ENCODE measurements around the gene ADPRHL1. TPM values are rescaled to one million over a fixed set of nuclear protein-coding genes. Genes with fewer than 3 reads are reported as not detected.
"Not testable (repeated sequence)": the region's sequence is repeated elsewhere in the genome, so short reads cannot be mapped to it uniquely, and the experiment has no call there.

Gene ADPRHL1
- total RNA-seq, 2 donors from 2014 or later, result 4.6 to 6.2 TPM

DNA sequence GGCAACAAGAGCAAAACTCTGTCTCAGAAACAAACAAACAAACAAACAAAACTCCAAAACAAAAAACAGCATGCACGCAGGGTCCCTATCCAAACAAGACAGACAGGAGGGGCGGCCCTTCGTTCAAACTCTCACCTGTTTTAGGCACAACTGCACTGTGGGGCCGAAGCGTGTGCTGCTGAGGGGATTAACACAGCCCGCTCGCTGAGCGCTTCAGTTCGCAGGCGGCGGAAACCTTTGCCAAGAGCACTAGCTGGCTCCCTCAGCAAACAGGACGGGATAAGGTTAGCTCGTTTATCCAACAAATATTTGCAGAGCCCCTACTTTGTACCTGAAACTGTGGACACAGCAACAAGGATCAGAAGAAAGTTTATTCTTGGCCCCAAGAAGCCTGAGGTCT is 1.6 kb upstream of the ADPRHL1 start:
- Histone ChIP-seq H3K27ac (no peak overlapping the region), H3K4me1 (no peaks in the 10 kb centered on the region), H3K27me3 (no peaks in the 10 kb centered on the region), H3K9ac (ENCODE audit: low read depth in 2 of 2, low read length in 2 of 2) (no peak overlapping the region), H3K4me3 (no peak overlapping the region), H3K36me3 (peaks cover 12% of the 10 kb centered on the region), H3K9me3 (no peaks in the 10 kb centered on the region)
- intact Hi-C loops (cut with DNase I), result loop anchor here (5.0 kb wide), 1 partner anchor 107 kb away; no protein-coding TSS in a partner anchor
- TF ChIP-seq, protein P1, sequence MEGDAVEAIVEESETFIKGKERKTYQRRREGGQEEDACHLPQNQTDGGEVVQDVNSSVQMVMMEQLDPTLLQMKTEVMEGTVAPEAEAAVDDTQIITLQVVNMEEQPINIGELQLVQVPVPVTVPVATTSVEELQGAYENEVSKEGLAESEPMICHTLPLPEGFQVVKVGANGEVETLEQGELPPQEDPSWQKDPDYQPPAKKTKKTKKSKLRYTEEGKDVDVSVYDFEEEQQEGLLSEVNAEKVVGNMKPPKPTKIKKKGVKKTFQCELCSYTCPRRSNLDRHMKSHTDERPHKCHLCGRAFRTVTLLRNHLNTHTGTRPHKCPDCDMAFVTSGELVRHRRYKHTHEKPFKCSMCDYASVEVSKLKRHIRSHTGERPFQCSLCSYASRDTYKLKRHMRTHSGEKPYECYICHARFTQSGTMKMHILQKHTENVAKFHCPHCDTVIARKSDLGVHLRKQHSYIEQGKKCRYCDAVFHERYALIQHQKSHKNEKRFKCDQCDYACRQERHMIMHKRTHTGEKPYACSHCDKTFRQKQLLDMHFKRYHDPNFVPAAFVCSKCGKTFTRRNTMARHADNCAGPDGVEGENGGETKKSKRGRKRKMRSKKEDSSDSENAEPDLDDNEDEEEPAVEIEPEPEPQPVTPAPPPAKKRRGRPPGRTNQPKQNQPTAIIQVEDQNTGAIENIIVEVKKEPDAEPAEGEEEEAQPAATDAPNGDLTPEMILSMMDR (IDR thresholded peaks at IDR 0.05), result no peak
- DNase-seq, result no peak

DNA sequence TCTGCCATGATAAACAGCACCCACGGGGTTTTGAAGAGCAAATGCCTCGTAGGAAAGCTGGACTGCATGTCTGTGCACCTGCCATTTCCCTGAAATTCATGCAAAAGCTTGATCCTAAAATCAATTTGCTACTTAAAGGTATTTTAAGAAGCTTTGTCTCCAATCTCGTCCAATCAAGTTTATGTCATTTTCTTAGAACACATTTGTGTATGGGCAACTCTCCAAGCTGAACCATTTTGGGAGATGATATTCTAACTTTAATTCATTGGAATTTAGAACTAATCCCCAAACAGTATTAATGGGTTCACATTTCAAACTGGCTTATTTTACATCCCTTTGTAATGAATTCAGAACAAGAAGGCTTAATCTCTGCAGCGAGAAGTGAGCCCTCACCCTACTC is 822 bp downstream of the ADPRHL1 start:
- H3K9ac ChIP-seq (ENCODE audit: low read depth in 2 of 2, low read length in 2 of 2), result no peak overlapping the region
- DNase-seq, result no peak

DNA sequence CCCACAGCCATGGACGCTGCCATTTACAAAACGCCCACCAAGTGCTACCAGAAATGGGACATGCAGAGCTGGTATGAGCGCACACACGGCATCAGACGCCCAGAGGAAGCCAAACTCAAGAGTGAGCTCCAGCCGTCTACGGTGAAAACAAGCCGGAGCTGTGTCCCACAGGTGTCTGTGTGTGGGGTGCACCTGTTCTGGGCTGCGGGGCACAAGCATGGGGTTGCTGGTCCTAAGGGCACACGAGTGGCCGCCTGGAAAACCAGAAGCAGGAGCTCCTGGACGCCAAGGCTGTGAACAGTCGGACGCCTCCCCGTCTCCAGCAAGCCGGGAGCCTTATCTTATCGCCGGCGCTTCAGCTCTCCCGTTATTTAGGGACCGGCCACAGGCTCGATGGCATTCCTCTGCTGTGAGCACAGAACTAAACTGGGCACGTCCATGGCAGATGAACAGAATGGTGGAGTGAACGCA is 1.3 kb downstream of the ADPRHL1 start:
- H3K4me1 ChIP-seq, result no peaks in the 10 kb centered on the region
- intact Hi-C loops (cut with DNase I), result no loop called here
- H3K27ac ChIP-seq, result no peak overlapping the region
- H3K27me3 ChIP-seq, result no peaks in the 10 kb centered on the region
- no peak overlapping the region for H3K9ac ChIP-seq (ENCODE audit: low read depth in 2 of 2, low read length in 2 of 2)
- no peak overlapping the region for H3K4me3 ChIP-seq
- TF ChIP-seq, protein P1 (IDR thresholded peaks at IDR 0.05), result no peak
- H3K36me3 ChIP-seq, result peaks cover 4% of the 10 kb centered on the region
- no peaks in the 10 kb centered on the region for H3K9me3 ChIP-seq
- DNase-seq, result no peak

More for the DNA sequence above, 822 bp downstream of the ADPRHL1 start:
- H3K27ac ChIP-seq, result no peak overlapping the region
- TF ChIP-seq, protein P1 (IDR thresholded peaks at IDR 0.05), result no peak
- H3K36me3 ChIP-seq, result peaks cover 4% of the 10 kb centered on the region
- intact Hi-C loops (cut with DNase I), result no loop called here
- H3K27me3 ChIP-seq, result no peaks in the 10 kb centered on the region
- H3K4me3 ChIP-seq, result no peak overlapping the region
- no peaks in the 10 kb centered on the region for H3K9me3 ChIP-seq
- H3K4me1 ChIP-seq, result no peaks in the 10 kb centered on the region

DNA sequence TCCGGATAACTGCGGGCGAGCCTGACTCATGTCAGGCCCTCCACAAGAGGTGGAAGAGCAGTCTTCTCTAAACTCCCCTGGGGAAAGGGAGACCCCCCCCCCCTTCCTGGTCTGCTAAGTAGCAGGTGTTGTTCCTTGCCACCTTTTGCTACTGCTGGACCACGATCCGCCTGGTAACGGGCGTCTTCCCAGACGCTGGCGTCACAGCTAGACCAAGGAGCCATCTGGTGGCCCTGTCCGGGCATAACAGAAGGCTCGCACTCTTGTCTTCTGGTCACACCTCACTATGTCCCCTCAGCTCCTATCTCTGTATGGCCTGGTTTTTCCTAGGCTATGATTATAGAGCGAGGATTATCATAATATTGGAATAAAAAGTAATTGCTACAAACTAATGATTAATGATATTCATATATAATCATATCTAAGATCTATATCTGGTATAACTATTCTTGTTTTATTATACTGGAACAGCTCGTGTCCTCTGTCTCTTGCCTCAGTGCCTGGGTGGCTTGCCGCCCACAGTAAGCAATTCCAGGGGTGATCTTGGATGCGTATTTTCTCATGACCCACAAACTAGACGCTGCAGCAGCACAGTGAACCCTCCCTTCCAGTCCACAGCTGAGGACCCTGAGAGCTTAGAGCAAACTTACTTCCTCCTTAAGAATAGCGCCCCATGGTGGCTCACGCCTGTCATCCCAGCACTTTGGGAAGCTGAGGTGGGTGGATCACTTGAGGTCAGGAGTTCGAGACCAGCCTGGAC is 2.2 kb downstream of the ADPRHL1 start:
- TF ChIP-seq, protein P1 (IDR thresholded peaks at IDR 0.05), result peak; percentile 26
- H3K27ac ChIP-seq; intact Hi-C loops (cut with DNase I); H3K27me3 ChIP-seq; H3K9me3 ChIP-seq; H3K4me1 ChIP-seq; H3K9ac ChIP-seq (ENCODE audit: low read depth in 2 of 2, low read length in 2 of 2); H3K4me3 ChIP-seq; H3K36me3 ChIP-seq: not testable (repeated sequence)
- DNase-seq, result peak; percentile 52

DNA sequence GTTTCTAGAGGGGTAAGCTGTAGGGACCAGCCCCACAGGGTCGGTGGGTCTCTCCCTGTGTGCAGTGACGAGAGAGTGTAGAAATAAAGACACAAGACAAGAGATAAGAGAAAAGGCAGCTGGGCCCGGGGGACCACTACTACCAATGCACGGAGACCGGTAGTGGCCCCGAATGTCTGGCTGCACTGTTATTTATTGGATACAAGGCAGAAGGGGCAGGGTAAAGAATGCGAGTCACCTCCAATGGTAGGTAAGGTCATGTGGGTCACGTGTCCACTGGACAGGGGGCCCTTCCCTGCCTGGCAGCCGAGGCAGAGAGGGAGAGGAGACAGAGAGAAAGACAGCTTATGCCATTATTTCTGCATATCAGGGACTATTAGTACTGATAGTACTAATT is 2.9 kb downstream of the ADPRHL1 start:
- DNase-seq; H3K27me3 ChIP-seq; H3K27ac ChIP-seq; H3K9ac ChIP-seq (ENCODE audit: low read depth in 2 of 2, low read length in 2 of 2); intact Hi-C loops (cut with DNase I); H3K4me1 ChIP-seq; H3K9me3 ChIP-seq; H3K36me3 ChIP-seq; H3K4me3 ChIP-seq: not testable (repeated sequence)

DNA sequence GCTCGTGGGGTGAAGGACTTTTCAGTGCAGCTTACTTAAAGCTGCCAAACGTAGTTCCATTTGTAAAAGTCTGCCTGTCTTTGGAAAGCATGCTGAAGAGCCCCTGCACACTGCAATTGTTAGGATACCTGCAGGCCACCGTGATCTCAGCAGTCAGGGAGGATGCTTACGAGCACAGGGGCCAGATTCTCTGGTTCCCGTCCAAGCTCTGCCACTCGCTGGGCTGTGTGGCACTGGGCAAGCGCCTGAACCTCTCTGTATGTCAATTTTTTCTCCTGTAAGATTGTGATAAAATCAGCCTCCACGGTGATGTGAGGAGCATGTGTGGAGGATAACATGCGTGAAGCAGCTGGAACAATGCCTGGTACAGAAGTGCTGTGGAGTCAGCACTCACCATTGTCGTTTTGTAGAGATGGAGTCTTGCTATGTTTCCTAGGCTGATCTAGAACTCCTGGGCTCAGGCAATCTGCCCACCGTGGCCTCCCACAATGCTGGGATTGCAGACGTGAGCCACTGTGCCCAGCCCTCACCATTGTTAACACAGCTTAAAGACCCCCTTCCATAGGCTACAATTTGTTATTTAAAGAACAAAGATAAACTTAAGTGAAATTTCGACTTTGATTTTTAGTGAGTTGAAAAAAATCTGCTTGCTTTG is 3.5 kb downstream of the ADPRHL1 start:
- peak overlapping the region; percentile 86 for H3K27ac ChIP-seq
- H3K36me3 ChIP-seq, result no peaks in the 10 kb centered on the region
- DNase-seq, result no peak
- H3K9me3 ChIP-seq, result no peaks in the 10 kb centered on the region
- TF ChIP-seq, protein P1 (IDR thresholded peaks at IDR 0.05), result no peak
- H3K9ac ChIP-seq (ENCODE audit: low read depth in 2 of 2, low read length in 2 of 2), result peak overlapping the region; percentile 48 to 92
- intact Hi-C loops (cut with DNase I), result loop anchor here (5.0 kb wide), 1 partner anchor 43 kb away; no protein-coding TSS in a partner anchor
- no peaks in the 10 kb centered on the region for H3K27me3 ChIP-seq
- H3K4me3 ChIP-seq, result peak overlapping the region; percentile 17
- H3K4me1 ChIP-seq, result no peaks in the 10 kb centered on the region

Measured in colonic mucosa (tissue), 4 donors.